ENCODE measurements around the gene ANKRD13B.

The ANKRD13B gene

DNA sequence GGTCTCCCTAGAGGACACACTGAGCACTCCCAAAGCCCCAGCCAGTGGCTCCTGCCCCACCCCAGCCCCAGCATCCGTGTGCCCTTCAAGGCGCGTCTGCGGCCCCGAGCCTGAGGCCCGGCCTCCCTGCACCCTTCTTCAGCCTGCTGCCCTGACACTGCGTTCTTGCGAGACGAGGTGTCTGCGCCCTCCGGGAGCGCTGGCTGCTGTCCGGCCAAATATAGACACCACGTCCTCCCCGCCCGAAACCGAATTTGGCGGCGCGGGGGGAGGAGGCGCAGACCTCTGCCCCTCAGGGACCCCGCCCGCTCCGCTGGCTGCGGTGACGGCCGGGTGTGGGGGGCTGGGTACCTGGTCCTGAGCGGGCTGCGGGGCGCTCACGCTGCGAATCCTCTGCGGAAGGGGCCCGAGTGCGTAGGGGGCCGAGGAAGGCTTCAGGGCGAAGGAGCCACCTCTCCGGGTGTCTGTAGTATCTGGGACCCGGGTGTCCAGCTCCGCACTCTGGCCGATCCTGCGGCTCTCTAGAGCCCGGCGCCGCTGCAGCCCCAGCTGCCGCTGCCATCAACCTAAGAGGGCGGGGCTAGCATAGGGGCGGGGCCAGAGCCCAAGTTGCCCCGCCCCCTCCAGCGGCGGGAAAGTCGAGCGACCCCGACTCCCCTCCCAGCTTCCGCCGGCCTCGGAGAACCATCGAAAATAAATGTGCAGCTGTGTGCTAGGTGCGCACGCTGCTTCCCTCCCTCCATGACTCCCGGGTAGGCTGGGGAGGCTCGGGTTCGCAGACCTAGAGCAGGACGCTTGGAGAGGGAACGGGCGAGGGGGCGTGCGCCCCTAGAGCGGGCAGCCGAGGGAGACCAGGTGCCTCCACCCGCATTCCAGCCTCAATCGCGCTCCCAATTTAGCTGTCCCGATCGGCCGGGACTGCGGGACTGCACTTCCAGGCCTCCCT, 29.7 kb downstream of the ANKRD13B start, which contains the start of gene CORO6:
Gene CORO6 (minus strand): TSS at position 576 of the 946 bp plus-strand sequence. CDS start 1,491 bp downstream, outside the sequence.
- Histone ChIP-seq H3K36me3 (ENCODE audit: control insufficient read depth, insufficient read depth, low read length) (no peaks in the 10 kb centered on the region), H3K27ac (ENCODE audit: low read depth, low read length) (peak within 1 kb of the TSS; percentile 36), H3K4me3 (ENCODE audit: low read depth, low read length) (peak within 1 kb of the TSS; percentile 63), H3K9me3 (ENCODE audit: control insufficient read depth, insufficient read depth, low read length) (no peaks in the 10 kb centered on the region), H3K9ac (ENCODE audit: low read depth, low read length) (peak within 1 kb of the TSS; percentile 54), H3K27me3 (ENCODE audit: control insufficient read depth, insufficient read depth, low read length) (peaks cover 37% of the 10 kb centered on the region), H3K4me1 (ENCODE audit: control insufficient read depth, insufficient read depth, low read length) (peaks cover 27% of the 10 kb centered on the region)

DNA sequence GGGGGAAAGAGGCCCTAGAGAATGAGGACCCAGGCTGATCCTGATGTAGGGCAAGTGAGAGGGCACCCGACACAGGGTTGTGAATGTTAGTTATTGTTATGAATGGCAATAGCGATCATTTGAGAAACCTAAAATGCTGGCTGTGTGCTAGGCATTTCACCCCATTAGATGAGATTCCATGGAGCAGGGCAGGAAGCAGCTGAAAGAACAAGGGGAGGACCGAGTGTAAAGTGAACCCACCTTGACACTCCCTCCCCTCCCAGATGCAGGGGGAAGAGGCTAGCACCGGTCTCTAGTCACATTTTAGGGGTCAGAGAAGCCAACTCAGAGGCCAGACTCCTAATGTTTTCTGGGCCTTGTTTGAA, 30.3 kb downstream of the ANKRD13B start:
- no peaks in the 10 kb centered on the region for H3K9me3 ChIP-seq (ENCODE audit: control insufficient read depth, insufficient read depth, low read length)
- H3K4me3 ChIP-seq (ENCODE audit: low read depth, low read length), result peak overlapping the region; percentile 63
- peaks cover 34% of the 10 kb centered on the region for H3K27me3 ChIP-seq (ENCODE audit: control insufficient read depth, insufficient read depth, low read length)
- H3K9ac ChIP-seq (ENCODE audit: low read depth, low read length), result peak overlapping the region; percentile 54
- H3K4me1 ChIP-seq (ENCODE audit: control insufficient read depth, insufficient read depth, low read length), result peaks cover 27% of the 10 kb centered on the region
- no peaks in the 10 kb centered on the region for H3K36me3 ChIP-seq (ENCODE audit: control insufficient read depth, insufficient read depth, low read length)
- H3K27ac ChIP-seq (ENCODE audit: low read depth, low read length), result no peak overlapping the region

DNA sequence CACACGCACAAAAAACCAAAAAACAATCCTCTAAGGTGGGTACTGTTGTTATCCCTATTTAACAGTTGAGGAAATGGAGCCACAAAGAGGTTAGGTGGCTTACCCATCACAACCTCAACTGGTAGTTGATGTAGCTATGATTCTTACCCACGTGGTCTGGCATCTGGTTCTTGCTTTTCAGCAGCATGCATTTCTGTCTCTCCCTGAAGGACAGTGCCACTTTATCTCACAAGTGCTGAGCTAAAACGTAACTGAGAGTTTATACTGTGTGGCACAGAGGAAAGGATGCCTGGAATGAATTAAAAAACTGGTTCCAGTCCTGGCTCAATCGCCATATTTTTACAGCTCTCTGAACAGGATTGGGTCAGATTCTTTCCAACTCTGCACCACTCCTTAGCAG, 31.7 kb downstream of the ANKRD13B start:
- H3K27ac ChIP-seq (ENCODE audit: low read depth, low read length), result no peak overlapping the region
- H3K4me1 ChIP-seq (ENCODE audit: control insufficient read depth, insufficient read depth, low read length), result peaks cover 18% of the 10 kb centered on the region
- no peak overlapping the region for H3K4me3 ChIP-seq (ENCODE audit: low read depth, low read length)
- H3K27me3 ChIP-seq (ENCODE audit: control insufficient read depth, insufficient read depth, low read length), result peaks cover 28% of the 10 kb centered on the region
- no peak overlapping the region for H3K9ac ChIP-seq (ENCODE audit: low read depth, low read length)
- H3K9me3 ChIP-seq (ENCODE audit: control insufficient read depth, insufficient read depth, low read length), result no peaks in the 10 kb centered on the region
- H3K36me3 ChIP-seq (ENCODE audit: control insufficient read depth, insufficient read depth, low read length), result no peaks in the 10 kb centered on the region

DNA sequence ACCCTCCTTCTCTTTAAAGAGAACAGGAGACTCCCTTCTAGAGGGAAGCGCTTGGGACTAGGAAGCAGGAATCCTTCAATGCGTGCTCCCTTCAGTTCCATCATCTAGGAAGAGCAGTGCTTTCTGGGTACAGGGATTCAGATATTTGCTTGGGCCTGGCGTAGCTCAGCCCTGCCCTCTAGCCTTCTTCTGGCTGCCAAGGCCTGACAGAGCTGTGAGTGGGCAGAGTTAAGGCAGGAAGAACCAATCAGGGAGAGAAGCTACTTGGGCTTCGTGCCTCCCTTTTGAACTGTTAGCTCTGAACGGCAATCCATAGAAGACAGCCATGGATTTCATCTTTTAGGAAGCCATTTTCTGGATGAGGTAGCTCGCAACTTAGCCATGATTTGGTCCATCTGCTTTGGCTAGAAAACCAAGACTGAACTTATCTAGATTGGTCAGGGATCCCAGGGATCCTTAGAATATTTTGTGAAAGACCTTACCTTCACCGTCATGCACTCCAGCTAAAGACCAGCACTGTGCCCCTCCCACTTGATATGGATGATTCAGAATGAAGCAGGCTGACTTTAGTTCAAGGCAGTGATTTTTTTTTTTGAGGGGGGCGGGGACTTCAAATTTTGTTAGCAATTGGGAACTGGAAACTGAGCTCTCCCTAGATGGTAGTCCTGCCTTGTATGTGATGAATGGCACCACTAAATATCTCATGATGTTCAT, 32.3 kb downstream of the ANKRD13B start:
- H3K4me3 ChIP-seq (ENCODE audit: low read depth, low read length), result no peak overlapping the region
- H3K27me3 ChIP-seq (ENCODE audit: control insufficient read depth, insufficient read depth, low read length), result peaks cover 28% of the 10 kb centered on the region
- H3K9me3 ChIP-seq (ENCODE audit: control insufficient read depth, insufficient read depth, low read length), result no peaks in the 10 kb centered on the region
- no peaks in the 10 kb centered on the region for H3K36me3 ChIP-seq (ENCODE audit: control insufficient read depth, insufficient read depth, low read length)
- no peak overlapping the region for H3K9ac ChIP-seq (ENCODE audit: low read depth, low read length)
- H3K27ac ChIP-seq (ENCODE audit: low read depth, low read length), result no peak overlapping the region
- peaks cover 12% of the 10 kb centered on the region for H3K4me1 ChIP-seq (ENCODE audit: control insufficient read depth, insufficient read depth, low read length)

DNA sequence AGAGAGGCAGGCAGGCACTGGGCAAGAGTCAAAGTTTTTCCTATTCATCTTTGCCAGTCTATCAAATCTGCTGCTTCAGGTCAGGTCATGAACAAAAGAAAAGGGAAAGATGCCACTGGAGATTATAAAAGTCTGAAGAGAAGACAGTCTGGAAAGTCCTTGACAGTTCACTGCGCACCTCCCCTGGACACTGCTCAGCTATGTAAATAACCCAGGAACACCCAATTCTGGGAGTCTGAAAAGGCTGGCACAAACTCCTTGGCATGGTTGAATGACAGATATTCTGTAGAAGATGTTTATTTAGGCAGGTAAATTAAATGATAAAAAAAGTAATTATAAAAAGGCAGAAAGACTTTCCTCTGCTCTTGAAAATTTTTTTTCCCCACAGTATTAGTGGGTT, 35.0 kb downstream of the ANKRD13B start:
- Histone ChIP-seq H3K27ac (ENCODE audit: low read depth, low read length) (no peak overlapping the region), H3K4me3 (ENCODE audit: low read depth, low read length) (no peak overlapping the region), H3K9me3 (ENCODE audit: control insufficient read depth, insufficient read depth, low read length) (no peaks in the 10 kb centered on the region), H3K4me1 (ENCODE audit: control insufficient read depth, insufficient read depth, low read length) (peaks cover 7% of the 10 kb centered on the region), H3K9ac (ENCODE audit: low read depth, low read length) (no peak overlapping the region), H3K36me3 (ENCODE audit: control insufficient read depth, insufficient read depth, low read length) (peaks cover 15% of the 10 kb centered on the region), H3K27me3 (ENCODE audit: control insufficient read depth, insufficient read depth, low read length) (peaks cover 9% of the 10 kb centered on the region)

DNA sequence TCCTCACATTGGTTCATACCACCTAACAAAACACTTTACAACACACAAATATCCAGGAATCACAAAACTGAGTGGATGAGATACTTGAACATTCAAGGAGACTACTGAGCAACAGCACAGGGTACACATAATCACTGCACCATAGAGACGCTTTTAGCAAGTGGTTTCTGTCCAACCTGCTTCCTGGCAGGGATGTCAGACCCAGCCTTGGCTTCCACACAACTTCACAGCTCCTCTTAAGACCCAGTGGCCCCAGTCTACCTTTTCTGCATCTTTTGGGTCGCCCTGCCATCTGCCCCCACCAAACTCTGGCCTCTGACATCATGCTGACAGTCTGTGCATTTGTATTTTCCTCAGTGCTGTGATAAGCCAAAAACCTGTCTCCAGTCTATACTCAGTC, 35.7 kb downstream of the ANKRD13B start:
- Histone ChIP-seq H3K9me3 (ENCODE audit: control insufficient read depth, insufficient read depth, low read length) (no peaks in the 10 kb centered on the region), H3K4me3 (ENCODE audit: low read depth, low read length) (no peak overlapping the region), H3K36me3 (ENCODE audit: control insufficient read depth, insufficient read depth, low read length) (peaks cover 15% of the 10 kb centered on the region), H3K4me1 (ENCODE audit: control insufficient read depth, insufficient read depth, low read length) (peaks cover 2% of the 10 kb centered on the region; the same call in 1 of the 2 replicates), H3K27ac (ENCODE audit: low read depth, low read length) (no peak overlapping the region), H3K9ac (ENCODE audit: low read depth, low read length) (no peak overlapping the region), H3K27me3 (ENCODE audit: control insufficient read depth, insufficient read depth, low read length) (peaks cover 4% of the 10 kb centered on the region)

DNA sequence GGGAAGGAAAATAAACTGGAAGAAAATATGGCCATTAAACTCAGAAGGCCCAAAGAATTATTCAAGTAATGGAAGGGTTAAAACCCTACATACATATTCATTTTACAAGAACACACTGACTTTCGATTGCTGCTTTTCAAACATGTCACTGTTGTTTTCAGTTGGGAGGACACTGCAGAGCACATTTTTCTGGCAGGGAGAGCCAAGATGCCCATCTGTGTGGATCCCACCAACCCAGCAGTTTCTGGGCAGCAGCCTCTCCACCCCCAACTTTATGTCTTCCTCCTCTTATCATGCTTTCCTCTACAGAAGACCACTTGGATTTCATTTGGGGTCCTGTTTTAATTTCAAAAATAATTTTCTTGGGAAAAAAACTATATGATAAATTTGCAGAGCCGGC, 36.9 kb downstream of the ANKRD13B start:
- Histone ChIP-seq H3K9ac (ENCODE audit: low read depth, low read length) (no peak overlapping the region), H3K4me1 (ENCODE audit: control insufficient read depth, insufficient read depth, low read length) (no peaks in the 10 kb centered on the region), H3K9me3 (ENCODE audit: control insufficient read depth, insufficient read depth, low read length) (no peaks in the 10 kb centered on the region), H3K27ac (ENCODE audit: low read depth, low read length) (no peak overlapping the region), H3K36me3 (ENCODE audit: control insufficient read depth, insufficient read depth, low read length) (peaks cover 15% of the 10 kb centered on the region), H3K27me3 (ENCODE audit: control insufficient read depth, insufficient read depth, low read length) (no peaks in the 10 kb centered on the region), H3K4me3 (ENCODE audit: low read depth, low read length) (no peak overlapping the region)

DNA sequence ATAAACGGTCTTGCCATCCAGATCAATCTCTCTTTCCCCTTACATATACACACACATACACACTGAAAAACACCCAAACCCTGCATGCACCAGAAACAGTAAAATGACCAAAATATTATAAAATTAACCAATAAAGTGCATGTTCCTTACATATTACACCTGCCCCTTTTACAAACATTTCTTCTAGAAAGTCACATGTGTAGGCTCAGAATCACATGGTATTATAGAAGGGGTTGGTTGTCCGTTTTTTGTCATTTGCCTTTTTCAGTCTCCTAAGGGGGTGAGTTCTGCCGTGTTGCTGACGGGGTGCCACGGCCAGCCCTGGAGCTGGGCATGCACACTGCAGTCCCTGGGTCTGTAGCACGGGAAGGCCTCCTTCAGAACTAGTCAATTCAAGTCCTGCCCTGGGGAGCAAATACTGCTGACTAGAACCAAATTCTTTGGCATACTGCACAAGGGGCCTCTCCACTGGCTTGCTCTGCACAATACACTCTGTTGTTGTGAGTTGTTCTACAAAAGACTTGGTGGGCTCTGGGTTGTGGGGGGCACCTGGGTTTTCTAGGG, 37.8 kb downstream of the ANKRD13B start:
- no peak overlapping the region for H3K4me3 ChIP-seq (ENCODE audit: low read depth, low read length)
- no peaks in the 10 kb centered on the region for H3K9me3 ChIP-seq (ENCODE audit: control insufficient read depth, insufficient read depth, low read length)
- no peaks in the 10 kb centered on the region for H3K4me1 ChIP-seq (ENCODE audit: control insufficient read depth, insufficient read depth, low read length)
- peaks cover 15% of the 10 kb centered on the region for H3K36me3 ChIP-seq (ENCODE audit: control insufficient read depth, insufficient read depth, low read length)
- H3K9ac ChIP-seq (ENCODE audit: low read depth, low read length), result no peak overlapping the region
- no peak overlapping the region for H3K27ac ChIP-seq (ENCODE audit: low read depth, low read length)
- H3K27me3 ChIP-seq (ENCODE audit: control insufficient read depth, insufficient read depth, low read length), result no peaks in the 10 kb centered on the region

DNA sequence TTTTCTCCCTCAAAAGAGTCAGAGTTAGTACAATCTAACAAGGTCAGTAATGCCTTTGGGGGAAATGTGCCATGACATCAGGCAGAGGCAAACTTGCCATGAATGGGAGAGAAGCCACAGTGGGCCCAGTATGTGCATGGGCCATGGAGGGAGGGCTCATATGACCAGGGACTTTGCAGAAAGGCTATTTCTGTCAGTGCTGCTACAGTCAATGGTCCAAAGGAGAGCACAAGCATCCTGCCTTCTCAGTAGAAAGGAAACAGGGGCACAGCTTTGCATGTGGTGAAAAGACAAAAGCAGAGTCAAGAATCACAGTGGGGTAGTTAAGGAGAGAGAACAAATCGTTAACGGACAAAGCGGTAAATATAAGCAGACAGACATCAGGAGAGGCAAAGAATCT, 41.0 kb downstream of the ANKRD13B start:
- Histone ChIP-seq H3K4me3 (ENCODE audit: low read depth, low read length) (no peak overlapping the region), H3K27ac (ENCODE audit: low read depth, low read length) (no peak overlapping the region), H3K9ac (ENCODE audit: low read depth, low read length) (no peak overlapping the region), H3K36me3 (ENCODE audit: control insufficient read depth, insufficient read depth, low read length) (peaks cover 15% of the 10 kb centered on the region), H3K27me3 (ENCODE audit: control insufficient read depth, insufficient read depth, low read length) (no peaks in the 10 kb centered on the region), H3K4me1 (ENCODE audit: control insufficient read depth, insufficient read depth, low read length) (0 out of 2 replicates have a peak, but pooled peaks cover 1% of the 10 kb centered on the region), H3K9me3 (ENCODE audit: control insufficient read depth, insufficient read depth, low read length) (no peaks in the 10 kb centered on the region)

DNA sequence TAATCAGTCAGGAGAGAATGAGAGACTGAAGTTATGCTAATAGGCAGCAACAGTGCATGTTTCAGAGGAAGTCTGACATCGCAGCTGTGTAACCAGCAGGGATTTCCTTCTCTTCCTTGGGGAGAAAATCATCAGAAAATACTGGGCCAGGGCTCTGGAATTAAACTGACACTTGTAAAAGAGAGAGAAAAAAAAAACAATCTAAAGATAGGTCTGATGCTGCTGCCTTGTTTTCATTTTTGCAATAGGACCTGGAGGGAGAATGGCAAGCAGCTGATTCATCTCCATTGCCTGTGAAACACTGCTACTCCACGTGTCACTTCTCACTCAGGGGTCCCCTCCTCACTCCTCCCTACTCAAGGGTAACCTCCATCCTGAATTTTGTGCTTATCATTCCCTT, 47.5 kb downstream of the ANKRD13B start:
- Histone ChIP-seq H3K36me3 (ENCODE audit: control insufficient read depth, insufficient read depth, low read length) (no peaks in the 10 kb centered on the region), H3K9ac (ENCODE audit: low read depth, low read length) (no peak overlapping the region), H3K27me3 (ENCODE audit: control insufficient read depth, insufficient read depth, low read length) (no peaks in the 10 kb centered on the region), H3K4me3 (ENCODE audit: low read depth, low read length) (no peak overlapping the region), H3K4me1 (ENCODE audit: control insufficient read depth, insufficient read depth, low read length) (peaks cover 12% of the 10 kb centered on the region), H3K27ac (ENCODE audit: low read depth, low read length) (peak overlapping the region; percentile 7), H3K9me3 (ENCODE audit: control insufficient read depth, insufficient read depth, low read length) (no peaks in the 10 kb centered on the region)
